HFFc6 (cell line): ENCODE results near the gene MAP3K1. TPM values are rescaled to one million over a fixed set of nuclear protein-coding genes. Genes with fewer than 3 reads are reported as not detected.

ENCODE experiments used
- DNase-seq: peaks from one replicate; pipeline ENCODE4 v3.0.0-alpha.2; 2018
- H3K27ac Mint-ChIP-seq: 2 replicates; pipeline ENCODE4 v1.8.0; 2020; ENCODE audit warnings: mild to moderate bottlenecking, mixed read lengths
- H3K27me3 Mint-ChIP-seq: 2 replicates; pipeline ENCODE4 v1.8.0; 2021; ENCODE audit warnings: mild to moderate bottlenecking, moderate library complexity, mixed read lengths; ENCODE audit not compliant: insufficient read depth
- H3K36me3 Mint-ChIP-seq: 2 replicates; pipeline ENCODE4 v1.8.0; 2021; ENCODE audit warnings: low read depth, mixed read lengths
- H3K4me1 Mint-ChIP-seq: 2 replicates; pipeline ENCODE4 v1.8.0; 2020; ENCODE audit warnings: low read depth, mixed read lengths
- H3K4me3 Mint-ChIP-seq: 2 replicates; pipeline ENCODE4 v1.8.0; 2020; ENCODE audit warnings: mild to moderate bottlenecking, moderate library complexity, mixed read lengths
- H3K9me3 Mint-ChIP-seq: 2 replicates; pipeline ENCODE4 v1.8.0; 2020; ENCODE audit warnings: mild to moderate bottlenecking, mixed read lengths
- total RNA-seq, 6 experiments: library from RNA; stranded (reverse); fragmentation: NEBNext Ultra II Directional; extraction: Animal tissue kit (Norgen Biotek cat#: 25700); gene quantifications; 2 replicates in 1 of 6; 3 replicates in 5 of 6; pipeline ENCODE4 v1.2.3, GENCODE V29; 2021
- TF ChIP-seq, protein P1 (sequence below): fragments of 200-600 bp; sonication (generic); IDR thresholded peaks from 2 replicates; pipeline ENCODE4 v1.5.0; 2021; ENCODE audit warnings: antibody characterized with exemption, mild to moderate bottlenecking

MAP3K1 gene
- total RNA-seq, 6 experiments from 2014 or later: 3.4 to 4.7 (median 3.7) TPM

DNA sequence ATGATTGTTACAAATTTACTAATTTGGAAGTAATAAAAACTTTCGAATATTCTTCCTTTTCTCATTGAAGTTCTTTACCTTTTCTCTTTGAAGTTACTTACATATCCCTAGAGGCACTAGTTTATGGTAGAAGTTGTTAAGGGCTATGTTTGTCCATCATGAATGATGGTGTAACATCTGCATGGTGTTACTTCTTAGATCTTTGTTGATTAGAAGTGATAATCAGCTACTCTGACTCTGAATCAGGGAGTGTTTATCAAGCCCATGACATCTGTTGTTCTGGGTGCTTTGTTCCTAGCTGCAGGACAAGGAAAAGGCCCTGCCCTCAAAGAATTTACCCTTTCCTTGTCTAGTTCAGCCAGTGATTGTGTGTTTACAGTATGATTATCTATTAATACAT is 32.9 kb downstream of the MAP3K1 start:
- H3K36me3 Mint-ChIP-seq: no peaks in the 10 kb centered on the region
- peaks cover 1% of the 10 kb centered on the region; the same call in 1 of the 2 replicates for H3K27me3 Mint-ChIP-seq
- H3K4me3 Mint-ChIP-seq: no peak overlapping the region
- H3K9me3 Mint-ChIP-seq: no peaks in the 10 kb centered on the region
- DNase-seq: no peak
- no peak overlapping the region for H3K27ac Mint-ChIP-seq
- peaks cover 20% of the 10 kb centered on the region for H3K4me1 Mint-ChIP-seq
- TF ChIP-seq, protein P1, sequence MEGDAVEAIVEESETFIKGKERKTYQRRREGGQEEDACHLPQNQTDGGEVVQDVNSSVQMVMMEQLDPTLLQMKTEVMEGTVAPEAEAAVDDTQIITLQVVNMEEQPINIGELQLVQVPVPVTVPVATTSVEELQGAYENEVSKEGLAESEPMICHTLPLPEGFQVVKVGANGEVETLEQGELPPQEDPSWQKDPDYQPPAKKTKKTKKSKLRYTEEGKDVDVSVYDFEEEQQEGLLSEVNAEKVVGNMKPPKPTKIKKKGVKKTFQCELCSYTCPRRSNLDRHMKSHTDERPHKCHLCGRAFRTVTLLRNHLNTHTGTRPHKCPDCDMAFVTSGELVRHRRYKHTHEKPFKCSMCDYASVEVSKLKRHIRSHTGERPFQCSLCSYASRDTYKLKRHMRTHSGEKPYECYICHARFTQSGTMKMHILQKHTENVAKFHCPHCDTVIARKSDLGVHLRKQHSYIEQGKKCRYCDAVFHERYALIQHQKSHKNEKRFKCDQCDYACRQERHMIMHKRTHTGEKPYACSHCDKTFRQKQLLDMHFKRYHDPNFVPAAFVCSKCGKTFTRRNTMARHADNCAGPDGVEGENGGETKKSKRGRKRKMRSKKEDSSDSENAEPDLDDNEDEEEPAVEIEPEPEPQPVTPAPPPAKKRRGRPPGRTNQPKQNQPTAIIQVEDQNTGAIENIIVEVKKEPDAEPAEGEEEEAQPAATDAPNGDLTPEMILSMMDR: no peak

DNA sequence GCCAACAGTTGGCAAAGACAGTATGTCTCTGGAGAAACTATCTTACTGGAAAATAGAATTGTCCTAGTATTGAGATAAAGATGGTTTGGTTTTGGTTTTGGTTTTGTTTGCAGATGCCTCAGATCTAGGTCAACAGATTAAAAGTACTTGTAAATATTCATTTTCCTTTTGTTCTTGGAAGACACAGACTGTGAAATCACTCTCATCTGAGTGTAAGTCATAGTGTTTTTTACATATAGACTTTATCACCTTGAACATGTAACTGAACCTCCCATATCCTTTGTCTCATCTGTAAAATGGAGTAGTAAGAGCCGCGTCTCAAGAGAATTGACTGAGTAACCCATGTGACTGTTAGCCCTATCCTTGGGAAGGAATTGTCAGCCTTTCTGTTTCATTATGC is 34.3 kb downstream of the MAP3K1 start:
- H3K4me1 Mint-ChIP-seq: peaks cover 31% of the 10 kb centered on the region

DNA sequence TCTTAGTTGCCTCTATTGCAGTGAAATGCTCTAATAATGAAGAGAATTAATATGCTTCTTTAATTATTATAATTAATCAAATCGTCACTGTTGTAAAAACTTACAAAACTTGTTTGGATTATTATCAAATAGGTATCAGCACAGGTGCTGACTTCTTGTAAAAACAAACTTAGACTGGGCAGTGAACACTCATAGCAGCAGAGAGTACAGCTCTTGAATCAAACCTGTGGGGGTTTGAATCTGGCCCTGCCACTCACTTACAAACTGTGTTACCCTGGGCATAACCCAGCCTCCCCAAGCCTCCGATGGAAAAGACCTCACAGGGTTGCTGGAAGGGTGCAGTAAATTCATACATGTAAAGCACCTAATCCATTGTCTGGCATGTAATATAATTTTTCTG is 35.1 kb downstream of the MAP3K1 start:
- no peaks in the 10 kb centered on the region for H3K9me3 Mint-ChIP-seq
- no peak overlapping the region for H3K27ac Mint-ChIP-seq
- peaks cover 1% of the 10 kb centered on the region; the same call in 1 of the 2 replicates for H3K27me3 Mint-ChIP-seq
- peaks cover 32% of the 10 kb centered on the region for H3K4me1 Mint-ChIP-seq
- no peak overlapping the region for H3K4me3 Mint-ChIP-seq
- no peaks in the 10 kb centered on the region for H3K36me3 Mint-ChIP-seq
- DNase-seq: no peak
- TF ChIP-seq, protein P1: no peak

More for the DNA sequence above, 34.3 kb downstream of the MAP3K1 start:
- Mint-ChIP-seq H3K36me3 (no peaks in the 10 kb centered on the region), H3K9me3 (no peaks in the 10 kb centered on the region), H3K27me3 (peaks cover 1% of the 10 kb centered on the region; the same call in 1 of the 2 replicates), H3K4me3 (no peak overlapping the region), H3K27ac (no peak overlapping the region)
- DNase-seq: no peak
- TF ChIP-seq, protein P1: no peak

DNA sequence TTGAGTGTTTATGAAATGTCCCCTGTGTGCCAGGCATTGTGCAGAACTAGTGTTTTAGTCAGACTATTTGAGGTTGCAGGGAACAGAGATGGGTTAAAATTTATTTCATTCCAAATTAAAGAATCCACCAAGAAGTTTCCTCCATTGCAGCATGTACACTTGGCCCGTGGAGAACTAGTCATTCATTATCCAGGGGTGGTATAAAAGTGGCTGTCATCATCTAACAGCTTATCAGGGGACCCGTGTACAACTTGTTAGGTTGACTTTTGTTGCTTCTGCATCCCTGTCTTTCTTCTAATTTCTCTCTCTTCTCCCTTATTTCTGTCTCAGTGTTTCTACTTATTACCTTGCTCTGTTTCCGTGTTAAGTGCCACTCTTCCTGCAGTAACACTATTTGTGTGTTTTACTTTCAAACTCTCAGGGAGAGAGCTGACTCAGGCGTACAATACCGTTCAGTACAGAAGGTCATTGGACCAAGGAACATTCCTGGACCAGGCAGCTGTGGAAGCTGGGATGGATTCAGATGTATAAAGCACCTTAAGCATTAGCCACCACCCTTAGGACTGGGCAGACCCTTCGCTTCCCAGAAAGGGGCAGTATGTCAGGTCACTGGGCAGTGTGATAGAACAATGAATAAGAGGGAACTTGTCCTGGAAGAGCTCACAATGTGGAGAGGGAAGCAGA is 36.1 kb downstream of the MAP3K1 start:
- H3K4me1 Mint-ChIP-seq: peaks cover 32% of the 10 kb centered on the region
- TF ChIP-seq, protein P1: no peak
- H3K27me3 Mint-ChIP-seq: peaks cover 1% of the 10 kb centered on the region; the same call in 1 of the 2 replicates
- no peaks in the 10 kb centered on the region for H3K36me3 Mint-ChIP-seq
- no peaks in the 10 kb centered on the region for H3K9me3 Mint-ChIP-seq
- DNase-seq: no peak
- H3K27ac Mint-ChIP-seq: no peak overlapping the region
- no peak overlapping the region for H3K4me3 Mint-ChIP-seq

DNA sequence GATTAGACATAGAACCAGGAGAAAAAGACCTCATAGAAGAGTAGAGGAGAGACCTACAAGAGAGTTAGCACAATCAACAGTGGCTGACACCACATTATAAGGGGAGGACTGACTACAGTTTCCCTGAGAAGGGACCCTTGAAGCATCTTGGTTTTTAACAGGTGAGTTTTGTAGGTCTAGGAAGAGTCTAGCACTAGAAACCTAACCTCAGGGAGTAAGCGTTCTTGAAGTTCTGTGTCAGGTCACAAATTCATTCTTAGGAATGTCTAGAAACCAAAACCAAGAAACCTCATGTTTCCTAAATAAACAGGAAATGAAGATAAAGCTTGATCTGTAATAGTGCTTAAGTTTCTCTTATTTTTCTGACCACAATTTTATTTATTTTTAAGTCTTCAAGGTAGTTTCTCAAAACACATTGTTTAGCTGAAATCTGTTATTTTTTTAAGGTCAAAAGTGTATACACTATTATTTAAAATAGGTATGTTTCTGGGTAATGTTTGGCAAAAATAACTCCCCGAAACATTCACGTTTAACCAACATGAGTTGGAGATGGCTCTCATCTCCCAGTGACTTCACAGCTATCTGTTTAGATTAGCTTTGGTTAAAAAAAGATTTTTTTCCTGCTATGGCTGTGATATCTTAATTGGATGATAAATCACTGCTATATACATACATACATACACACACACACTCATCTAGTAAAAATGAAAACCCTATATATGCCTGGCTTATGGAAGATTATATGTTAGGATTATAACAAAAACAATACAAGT is 37.1 kb downstream of the MAP3K1 start:
- H3K4me3 Mint-ChIP-seq: no peak overlapping the region
- TF ChIP-seq, protein P1: no peak
- H3K27ac Mint-ChIP-seq: no peak overlapping the region
- H3K9me3 Mint-ChIP-seq: no peaks in the 10 kb centered on the region
- peaks cover 1% of the 10 kb centered on the region; the same call in 1 of the 2 replicates for H3K27me3 Mint-ChIP-seq
- peak; percentile 4 for DNase-seq
- H3K36me3 Mint-ChIP-seq: no peaks in the 10 kb centered on the region
- peaks cover 32% of the 10 kb centered on the region for H3K4me1 Mint-ChIP-seq
